Measurements from ENCODE around the gene NAPB.
A peak's percentile ranks its signal among the peaks of the same experiment; 100 is the strongest.

The NAPB gene

DNA sequence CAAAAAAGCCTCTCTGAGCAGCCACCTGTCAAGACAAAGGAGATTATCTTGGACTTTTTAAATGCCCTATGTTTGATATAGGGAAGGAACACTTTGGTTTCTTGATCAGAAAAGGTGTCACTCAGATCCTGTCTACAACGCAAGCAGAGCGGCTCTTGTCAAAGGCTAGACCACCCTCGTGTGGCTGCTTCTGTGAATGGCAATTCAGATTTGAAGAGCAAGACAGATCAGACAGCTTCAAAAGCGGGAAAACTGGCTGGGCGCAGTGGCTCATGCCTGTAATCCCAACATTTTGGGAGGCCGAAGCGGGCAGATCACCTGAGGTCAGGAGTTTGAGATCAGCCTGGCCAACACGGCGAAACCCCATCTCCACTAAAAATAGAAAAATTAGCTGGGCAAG lies 80.8 kb downstream of the NAPB start:
- peak; percentile 78 for DNase-seq

DNA sequence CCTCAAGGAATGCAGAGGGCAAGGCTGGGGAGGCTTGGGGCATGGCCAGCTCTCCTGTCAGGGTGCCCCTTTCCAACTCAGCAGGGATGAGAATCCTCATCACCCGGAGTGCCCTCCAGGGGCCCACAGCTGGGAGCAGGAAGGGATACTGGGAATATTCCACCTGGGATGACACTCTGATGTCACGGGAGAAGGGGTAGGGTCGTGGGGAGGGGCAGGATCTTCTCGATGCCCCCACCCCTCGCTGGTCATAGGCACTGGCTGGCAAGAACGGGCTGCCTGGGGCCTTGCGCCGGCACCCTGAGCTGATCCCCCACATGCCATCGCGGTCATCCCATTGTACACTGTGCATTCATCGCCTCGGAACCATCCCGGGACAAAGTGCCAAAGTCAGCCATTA lies 81.3 kb downstream of the NAPB start:
- DNase-seq: no peak

DNA sequence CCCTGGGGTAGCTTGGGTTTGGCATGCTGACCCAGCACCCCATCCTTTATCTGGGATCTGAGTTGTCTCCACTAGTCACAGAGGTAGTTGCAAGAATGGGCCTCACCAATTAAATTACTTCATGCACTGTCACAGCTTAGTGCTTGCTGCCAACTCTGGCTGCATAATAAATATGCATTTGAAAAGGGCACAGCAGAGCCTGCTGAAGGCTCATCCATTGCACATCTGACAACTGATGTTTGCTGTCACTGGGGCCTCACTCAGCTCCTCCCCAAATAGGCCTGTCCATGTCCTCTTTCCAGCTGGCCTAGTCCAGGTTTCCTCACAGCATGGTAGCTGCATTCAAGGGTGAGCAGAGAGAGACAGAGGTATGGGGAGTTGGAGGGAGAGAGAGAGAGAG lies 84.0 kb downstream of the NAPB start:
- DNase-seq: no peak

DNA sequence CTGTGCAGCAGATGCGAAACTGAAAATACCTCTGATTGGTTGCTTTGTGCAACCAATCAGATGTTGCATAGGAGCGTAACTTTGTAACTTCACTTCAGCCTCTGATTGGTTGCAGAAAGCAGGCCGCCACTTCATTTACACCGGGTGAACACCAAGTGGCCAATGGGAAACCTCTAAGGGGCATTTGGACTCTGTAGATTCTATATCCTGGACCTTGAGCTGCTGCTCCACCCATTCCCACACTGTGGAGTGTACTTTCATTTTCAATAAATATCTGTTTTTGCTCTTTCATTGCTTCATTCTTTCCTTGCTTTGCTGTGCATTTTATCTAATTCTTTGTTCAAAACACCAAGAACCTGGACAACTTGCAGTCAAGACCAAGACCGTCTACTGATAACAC lies 84.8 kb downstream of the NAPB start:
- DNase-seq: no peak

DNA sequence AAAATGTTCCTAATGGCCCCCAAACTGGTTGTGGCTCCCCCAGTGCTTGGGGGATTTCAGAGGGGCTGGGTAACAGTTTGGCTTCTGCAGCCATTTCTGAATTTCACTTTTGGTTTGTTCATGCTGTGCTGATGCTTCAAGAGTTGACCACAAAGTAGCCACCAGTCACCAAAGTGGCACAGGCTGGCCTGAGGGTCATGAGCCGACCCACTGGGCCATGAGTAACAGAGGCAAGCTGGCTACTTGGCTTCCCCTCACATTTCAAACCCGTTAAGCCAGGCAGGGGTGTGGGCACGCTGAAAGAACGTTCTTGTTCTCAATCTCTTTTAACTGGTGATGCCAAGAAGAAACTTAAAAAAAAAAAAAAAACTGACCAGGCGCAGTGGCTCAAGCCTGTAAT lies 85.8 kb downstream of the NAPB start:
- DNase-seq: no peak

DNA sequence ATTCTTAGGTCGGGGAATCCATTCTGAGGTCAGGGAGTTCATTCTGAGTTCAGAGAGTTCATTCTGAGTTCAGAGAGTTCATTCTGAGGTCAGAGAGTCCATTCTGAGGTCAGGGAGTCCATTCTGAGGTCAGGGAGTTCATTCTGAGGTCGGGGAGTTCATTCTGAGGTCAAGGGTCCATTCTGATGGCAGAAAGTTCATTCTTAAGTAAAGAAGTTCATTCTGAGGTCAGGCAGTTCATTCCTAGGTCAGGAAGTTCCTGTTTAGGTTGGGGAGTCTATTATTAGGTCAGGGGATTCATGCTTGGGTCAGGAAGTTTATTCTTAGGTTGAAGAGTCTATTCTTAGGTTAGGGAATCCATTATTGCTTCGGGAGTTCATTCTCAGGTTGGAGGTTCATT lies 87.2 kb downstream of the NAPB start:
- DNase-seq: no peak

DNA sequence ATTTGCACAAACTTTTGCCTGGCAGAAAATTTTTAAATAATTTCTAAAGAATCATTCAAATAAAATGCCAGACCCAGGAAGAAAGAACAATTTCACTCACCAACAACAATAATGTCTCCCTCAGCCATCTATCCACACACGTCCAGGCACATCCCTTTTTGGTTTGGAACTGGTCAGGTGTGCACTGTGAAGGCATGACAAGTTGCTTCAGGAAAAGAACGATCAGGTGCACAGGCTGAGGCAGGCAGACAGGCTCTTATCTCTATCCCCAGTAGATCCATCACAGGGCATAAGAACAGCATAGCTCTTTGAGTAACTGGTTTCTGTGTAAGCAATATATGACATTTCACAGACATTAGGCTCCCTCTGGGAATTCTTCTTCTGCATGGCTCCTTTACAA lies 88.8 kb downstream of the NAPB start:
- no peak for DNase-seq

DNA sequence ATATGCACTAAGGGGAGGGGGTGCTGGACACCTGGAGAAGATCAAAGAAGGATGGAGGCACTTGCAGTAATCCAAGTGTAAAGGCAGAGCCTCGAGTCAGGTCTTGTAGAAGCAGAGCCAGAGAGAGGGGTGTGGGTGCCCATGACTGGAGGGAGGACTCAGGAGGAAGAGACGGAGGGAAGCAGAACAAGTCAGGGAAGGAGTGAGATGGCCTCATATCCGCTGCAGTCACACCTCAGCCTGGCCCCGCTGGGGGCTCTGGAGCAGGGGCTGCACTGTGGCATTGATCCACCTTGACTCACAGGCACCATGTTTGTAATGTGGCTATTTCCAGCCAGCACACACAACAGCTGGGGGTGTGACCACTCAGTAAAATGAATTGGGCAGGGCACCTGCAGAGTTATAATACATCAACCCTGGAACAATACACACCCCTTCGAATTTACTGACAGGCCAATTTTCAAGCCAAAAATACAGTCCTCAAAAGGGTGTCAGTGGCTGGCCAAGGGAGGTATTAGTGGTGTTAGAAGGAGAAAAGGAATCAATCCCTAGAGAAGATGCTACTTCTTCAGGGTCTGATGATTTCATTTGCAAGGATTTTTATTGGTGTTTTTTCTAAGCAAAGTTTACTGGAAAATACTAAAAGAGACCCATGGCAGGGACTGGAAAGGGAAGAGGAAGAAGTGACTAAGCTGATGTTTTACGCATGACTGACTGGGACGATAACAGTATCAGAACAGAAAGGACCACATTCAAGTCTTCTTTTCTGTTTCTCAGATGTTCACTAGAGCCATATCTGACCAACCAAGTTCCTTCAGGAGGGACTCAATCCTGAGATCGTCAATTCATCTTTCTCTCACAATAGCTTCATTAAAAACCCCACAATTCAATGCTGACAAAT lies 89.6 kb downstream of the NAPB start:
- DNase-seq: no peak

DNA sequence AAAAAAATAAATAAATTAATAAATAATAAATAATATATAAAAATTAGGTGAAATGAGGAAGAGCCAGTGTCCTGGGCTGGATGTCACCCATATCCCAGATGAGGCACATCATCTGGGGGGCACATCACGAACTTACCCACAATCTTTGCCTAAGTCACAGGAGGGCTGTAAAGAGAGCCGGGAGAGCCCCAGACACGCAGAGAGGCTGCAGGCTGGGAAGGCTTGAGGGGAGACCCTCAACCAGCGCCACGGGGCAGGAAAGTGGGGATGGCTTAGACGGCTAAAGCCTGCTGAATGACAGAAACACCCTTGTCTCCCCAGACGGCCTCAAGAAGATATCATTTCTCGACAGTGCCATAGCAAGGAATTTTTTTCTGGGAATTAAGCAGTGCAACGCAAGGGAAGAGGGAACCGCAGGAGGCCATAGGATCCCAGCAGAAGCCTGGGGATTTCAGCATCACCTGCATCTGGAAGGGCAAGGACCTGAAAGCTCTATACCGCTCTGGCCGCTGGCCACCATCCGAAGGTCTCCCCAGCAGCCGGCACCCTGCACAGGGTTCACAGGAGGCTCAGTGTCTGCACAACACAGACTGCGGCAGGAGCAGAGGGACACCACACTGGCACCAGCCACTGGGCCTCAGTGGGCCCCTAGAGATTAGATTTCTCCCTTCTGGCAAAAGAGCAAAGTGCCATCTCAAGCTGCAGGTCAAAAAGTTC lies 93.5 kb downstream of the NAPB start:
- no peak for DNase-seq

DNA sequence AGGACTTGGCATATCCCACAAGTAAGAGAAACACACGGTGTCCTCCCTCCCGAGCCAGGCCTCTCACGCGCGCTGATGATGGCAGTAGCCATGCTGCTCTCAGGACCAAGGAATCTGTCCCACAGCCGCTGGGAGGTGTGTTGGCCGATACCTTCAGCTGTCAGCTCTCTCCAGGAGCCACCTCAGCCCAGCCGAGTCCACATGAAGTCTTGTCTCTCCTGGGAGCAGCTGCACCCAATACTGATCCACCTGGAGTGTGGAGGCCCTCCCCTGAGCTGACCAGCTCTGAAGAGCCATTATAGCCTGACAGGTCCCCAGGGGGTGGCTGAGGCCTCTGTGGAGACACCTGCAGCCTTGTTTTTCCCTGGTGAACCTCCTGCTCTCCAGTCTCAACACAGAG lies 94.5 kb downstream of the NAPB start:
- DNase-seq: no peak

DNA sequence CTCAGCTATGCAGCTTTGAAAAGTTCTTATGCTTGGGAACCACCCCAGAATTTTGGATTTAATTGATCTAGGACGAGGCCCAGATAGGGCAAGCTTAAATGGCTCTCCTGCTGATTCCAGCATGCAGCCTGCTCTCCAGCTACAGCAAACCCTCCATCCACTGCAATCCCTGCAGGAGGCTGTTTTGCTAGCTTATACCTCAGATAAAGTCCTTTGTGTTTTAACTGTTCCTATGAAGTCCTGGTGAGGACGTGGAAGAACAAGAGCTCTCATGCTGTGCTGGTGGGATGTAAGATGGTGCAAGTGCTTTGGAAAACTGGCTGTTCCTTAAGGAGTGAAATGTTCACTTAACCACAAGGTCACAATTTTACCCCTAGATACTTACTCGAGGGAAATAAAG lies 96.2 kb downstream of the NAPB start:
- no peak for DNase-seq
